Inflammatory macrophage treated with lipopolysaccharide for 4 hours (primary cell): ENCODE measurements around the gene ZNF491.
A peak's percentile ranks its signal among the peaks of the same experiment; 100 is the strongest.
"Not testable (repeated sequence)": the region's sequence is repeated elsewhere in the genome, so short reads cannot be mapped to it uniquely, and the experiment has no call there.

Source experiments
- DNase-seq: peaks from one replicate; pipeline ENCODE4 v3.0.0-alpha.2; 2020

The ZNF491 gene

GRCh38 chr19:11798391-11799330, at the start of gene ZNF491:
TSS of gene ZNF491 (plus strand) at chr19:11798523. CDS start at chr19:11805954, 7,431 bp downstream.
- DNase-seq, result peak; percentile 88

- no peak for DNase-seq
Measured at GRCh38 chr19:11749751-11750150, 48.6 kb upstream of the ZNF491 start.

GRCh38 chr19:11752244-11752736, 46.0 kb upstream of the ZNF491 start:
- DNase-seq, result no peak

- no peak for DNase-seq
Measured at GRCh38 chr19:11754663-11755062, 43.7 kb upstream of the ZNF491 start.

- DNase-seq, result no peak
Measured at GRCh38 chr19:11756965-11757364, 41.4 kb upstream of the ZNF491 start.

GRCh38 chr19:11759805-11760204, 38.5 kb upstream of the ZNF491 start:
- DNase-seq, result no peak

- DNase-seq, result peak; percentile 16
Measured at GRCh38 chr19:11763117-11763516, 35.2 kb upstream of the ZNF491 start.

- DNase-seq, result no peak
Measured at GRCh38 chr19:11763611-11764010, 34.7 kb upstream of the ZNF491 start.

- DNase-seq, result peak; percentile 97
Measured at GRCh38 chr19:11766597-11767591, 31.4 kb upstream of the ZNF491 start, which contains the start of gene ZNF441. TSS of gene ZNF441 (plus strand) at chr19:11767000. CDS start at chr19:11767194, 194 bp downstream.

GRCh38 chr19:11767633-11768133, 30.6 kb upstream of the ZNF491 start:
- DNase-seq, result peak; percentile 21

- no peak for DNase-seq
Measured at GRCh38 chr19:11769995-11770394, 28.3 kb upstream of the ZNF491 start.

- not testable (repeated sequence) for DNase-seq
Measured at GRCh38 chr19:11771520-11771919, 26.8 kb upstream of the ZNF491 start.

- not testable (repeated sequence) for DNase-seq
Measured at GRCh38 chr19:11776669-11777068, 21.7 kb upstream of the ZNF491 start.

GRCh38 chr19:11780431-11781020, 17.8 kb upstream of the ZNF491 start:
- no peak for DNase-seq

GRCh38 chr19:11781295-11782057, 16.8 kb upstream of the ZNF491 start:
- no peak for DNase-seq

- DNase-seq, result no peak
Measured at GRCh38 chr19:11783767-11784166, 14.6 kb upstream of the ZNF491 start.

GRCh38 chr19:11784356-11784755, 14.0 kb upstream of the ZNF491 start:
- no peak for DNase-seq

- no peak for DNase-seq
Measured at GRCh38 chr19:11787536-11787935, 10.8 kb upstream of the ZNF491 start.

GRCh38 chr19:11792942-11793341, 5.4 kb upstream of the ZNF491 start:
- no peak for DNase-seq

- DNase-seq, result peak; percentile 81
Measured at GRCh38 chr19:11797491-11797890, 832 bp upstream of the ZNF491 start.

- no peak for DNase-seq
Measured at GRCh38 chr19:11806354-11807098, 8.2 kb downstream of the ZNF491 start.
